Activated naive CD4-positive, alpha-beta T cell treated with anti-CD3 and anti-CD28 coated beads for 36 hours (primary cell): ENCODE results near the gene CPS1. TPM values are rescaled to one million over a fixed set of nuclear protein-coding genes. Genes with fewer than 3 reads are reported as not detected.

Experiments used
- CTCF ChIA-PET: fragments of 350-600 bp; sonication (Branson Sonifier 250); formaldehyde crosslinking; loops from one replicate; lab custom pipeline; 2021; ENCODE audit warnings: antibody characterized with exemption; lab: Charles Lee
- DNase-seq: peaks from one replicate; pipeline ENCODE4 v3.0.0-alpha.2; 2020
- H3K27ac Mint-ChIP-seq: one replicate; pipeline ENCODE4 v1.8.0; 2021; ENCODE audit warnings: mild to moderate bottlenecking, mixed read lengths
- H3K27me3 Mint-ChIP-seq: one replicate; pipeline ENCODE4 v1.8.0; 2021; ENCODE audit warnings: low read depth, mixed read lengths
- H3K36me3 Mint-ChIP-seq: one replicate; pipeline ENCODE4 v1.8.0; 2021; ENCODE audit warnings: low read depth, mixed read lengths
- H3K4me1 Mint-ChIP-seq: one replicate; pipeline ENCODE4 v1.8.0; 2021; ENCODE audit warnings: low read depth, mixed read lengths
- H3K4me3 Mint-ChIP-seq: one replicate; pipeline ENCODE4 v1.8.0; 2021; ENCODE audit warnings: mild to moderate bottlenecking, moderate library complexity, mixed read lengths
- H3K9me3 Mint-ChIP-seq: one replicate; pipeline ENCODE4 v1.8.0; 2021; ENCODE audit warnings: mixed read lengths
- intact Hi-C: fragments of 100-400 bp; cut with micrococcal nuclease; formaldehyde crosslinking; loops from one replicate; pipeline ENCODE4 v1.15.1; 2023
- total RNA-seq, 2 experiments: library from RNA; stranded (reverse); gene quantifications; one replicate each; pipeline ENCODE4 v1.2.3, GENCODE V29; 2021

Gene CPS1
- total RNA-seq, 2 experiments from 2014 or later: 0.86 to 0.96 TPM

GRCh38 chr2:210671065-210671464 lies 114.7 kb downstream of the CPS1 start:
- CTCF ChIA-PET: no interaction called here
- H3K36me3 Mint-ChIP-seq: no peaks in the 10 kb centered on the region

GRCh38 chr2:210673117-210673516 lies 116.7 kb downstream of the CPS1 start:
- DNase-seq: no peak
- H3K27me3 Mint-ChIP-seq: peaks cover 2% of the 10 kb centered on the region
- H3K9me3 Mint-ChIP-seq: peaks cover 1% of the 10 kb centered on the region
- no peak overlapping the region for H3K4me3 Mint-ChIP-seq
- no peaks in the 10 kb centered on the region for H3K4me1 Mint-ChIP-seq
- no peak overlapping the region for H3K27ac Mint-ChIP-seq
- no peaks in the 10 kb centered on the region for H3K36me3 Mint-ChIP-seq
- CTCF ChIA-PET: no interaction called here
- intact Hi-C loops: no loop called here

More at GRCh38 chr2:210671065-210671464, 114.7 kb downstream of the CPS1 start:
- Mint-ChIP-seq H3K27me3 (peaks cover 2% of the 10 kb centered on the region), H3K4me3 (no peak overlapping the region), H3K27ac (no peak overlapping the region), H3K4me1 (no peaks in the 10 kb centered on the region), H3K9me3 (peaks cover 1% of the 10 kb centered on the region)
- no peak for DNase-seq
- intact Hi-C loops: no loop called here

- intact Hi-C loops: no loop called here
- H3K27me3 Mint-ChIP-seq: peaks cover 2% of the 10 kb centered on the region
- no peaks in the 10 kb centered on the region for H3K36me3 Mint-ChIP-seq
- no peak overlapping the region for H3K4me3 Mint-ChIP-seq
- DNase-seq: no peak
- no peaks in the 10 kb centered on the region for H3K4me1 Mint-ChIP-seq
- CTCF ChIA-PET: no interaction called here
- no peak overlapping the region for H3K27ac Mint-ChIP-seq
- H3K9me3 Mint-ChIP-seq: peaks cover 1% of the 10 kb centered on the region
Observed at GRCh38 chr2:210676067-210676466, 119.7 kb downstream of the CPS1 start.

GRCh38 chr2:210681491-210681890 lies 125.1 kb downstream of the CPS1 start:
- intact Hi-C loops: no loop called here
- Mint-ChIP-seq H3K4me3 (no peak overlapping the region), H3K27me3 (peaks cover 3% of the 10 kb centered on the region), H3K27ac (no peak overlapping the region), H3K36me3 (no peaks in the 10 kb centered on the region), H3K4me1 (no peaks in the 10 kb centered on the region), H3K9me3 (no peaks in the 10 kb centered on the region)
- no peak for DNase-seq
- CTCF ChIA-PET: no interaction called here

- no peak overlapping the region for H3K27ac Mint-ChIP-seq
- intact Hi-C loops: no loop called here
- no peak overlapping the region for H3K4me3 Mint-ChIP-seq
- peaks cover 3% of the 10 kb centered on the region for H3K27me3 Mint-ChIP-seq
- DNase-seq: no peak
- no peaks in the 10 kb centered on the region for H3K9me3 Mint-ChIP-seq
- CTCF ChIA-PET: interaction anchor here (0.6 kb wide), 1 partner anchor 127 kb away, joined by 3 read pairs; no protein-coding TSS in a partner anchor
- H3K36me3 Mint-ChIP-seq: no peaks in the 10 kb centered on the region
- no peaks in the 10 kb centered on the region for H3K4me1 Mint-ChIP-seq
Observed at GRCh38 chr2:210686401-210686800, 130.0 kb downstream of the CPS1 start.

- no peaks in the 10 kb centered on the region for H3K36me3 Mint-ChIP-seq
- peaks cover 3% of the 10 kb centered on the region for H3K27me3 Mint-ChIP-seq
- H3K4me3 Mint-ChIP-seq: no peak overlapping the region
- CTCF ChIA-PET: no interaction called here
- no peaks in the 10 kb centered on the region for H3K9me3 Mint-ChIP-seq
- H3K27ac Mint-ChIP-seq: no peak overlapping the region
- intact Hi-C loops: no loop called here
- DNase-seq: no peak
- no peaks in the 10 kb centered on the region for H3K4me1 Mint-ChIP-seq
Observed at GRCh38 chr2:210687786-210688470, 131.5 kb downstream of the CPS1 start.

- H3K27me3 Mint-ChIP-seq: no peaks in the 10 kb centered on the region
- H3K9me3 Mint-ChIP-seq: no peaks in the 10 kb centered on the region
- no peaks in the 10 kb centered on the region for H3K36me3 Mint-ChIP-seq
- H3K4me3 Mint-ChIP-seq: no peak overlapping the region
- intact Hi-C loops: no loop called here
- no peak overlapping the region for H3K27ac Mint-ChIP-seq
- H3K4me1 Mint-ChIP-seq: no peaks in the 10 kb centered on the region
- CTCF ChIA-PET: no interaction called here
- DNase-seq: no peak
Observed at GRCh38 chr2:210707900-210708299, 151.5 kb downstream of the CPS1 start.

GRCh38 chr2:210713122-210713521 lies 156.7 kb downstream of the CPS1 start:
- intact Hi-C loops: no loop called here
- Mint-ChIP-seq H3K27ac (no peak overlapping the region), H3K4me1 (no peaks in the 10 kb centered on the region), H3K36me3 (no peaks in the 10 kb centered on the region), H3K4me3 (no peak overlapping the region), H3K27me3 (no peaks in the 10 kb centered on the region), H3K9me3 (no peaks in the 10 kb centered on the region)
- CTCF ChIA-PET: no interaction called here
- no peak for DNase-seq

GRCh38 chr2:210715560-210716082 lies 159.2 kb downstream of the CPS1 start:
- intact Hi-C loops: no loop called here
- H3K9me3 Mint-ChIP-seq: no peaks in the 10 kb centered on the region
- no peaks in the 10 kb centered on the region for H3K4me1 Mint-ChIP-seq
- no peak overlapping the region for H3K4me3 Mint-ChIP-seq
- no peaks in the 10 kb centered on the region for H3K36me3 Mint-ChIP-seq
- DNase-seq: no peak
- no peak overlapping the region for H3K27ac Mint-ChIP-seq
- CTCF ChIA-PET: no interaction called here
- H3K27me3 Mint-ChIP-seq: no peaks in the 10 kb centered on the region

- DNase-seq: no peak
- no peaks in the 10 kb centered on the region for H3K9me3 Mint-ChIP-seq
- no peaks in the 10 kb centered on the region for H3K27me3 Mint-ChIP-seq
- CTCF ChIA-PET: no interaction called here
- no peaks in the 10 kb centered on the region for H3K36me3 Mint-ChIP-seq
- no peaks in the 10 kb centered on the region for H3K4me1 Mint-ChIP-seq
- H3K4me3 Mint-ChIP-seq: no peak overlapping the region
- H3K27ac Mint-ChIP-seq: no peak overlapping the region
- intact Hi-C loops: no loop called here
Observed at GRCh38 chr2:210718503-210718902, 162.1 kb downstream of the CPS1 start.

GRCh38 chr2:210722092-210722491 lies 165.7 kb downstream of the CPS1 start:
- H3K4me3 Mint-ChIP-seq: no peak overlapping the region
- H3K27ac Mint-ChIP-seq: no peak overlapping the region
- H3K27me3 Mint-ChIP-seq: no peaks in the 10 kb centered on the region
- no peaks in the 10 kb centered on the region for H3K9me3 Mint-ChIP-seq
- H3K4me1 Mint-ChIP-seq: no peaks in the 10 kb centered on the region
- no peak for DNase-seq
- intact Hi-C loops: no loop called here
- no peaks in the 10 kb centered on the region for H3K36me3 Mint-ChIP-seq
- CTCF ChIA-PET: no interaction called here

- DNase-seq: no peak
- intact Hi-C loops: no loop called here
- no peaks in the 10 kb centered on the region for H3K36me3 Mint-ChIP-seq
- H3K4me3 Mint-ChIP-seq: no peak overlapping the region
- H3K4me1 Mint-ChIP-seq: no peaks in the 10 kb centered on the region
- no peaks in the 10 kb centered on the region for H3K27me3 Mint-ChIP-seq
- CTCF ChIA-PET: no interaction called here
- no peak overlapping the region for H3K27ac Mint-ChIP-seq
- H3K9me3 Mint-ChIP-seq: no peaks in the 10 kb centered on the region
Observed at GRCh38 chr2:210727549-210727948, 171.2 kb downstream of the CPS1 start.
